Measurements from ENCODE around the gene BTG2.
"Not testable (repeated sequence)": the region's sequence is repeated elsewhere in the genome, so short reads cannot be mapped to it uniquely, and the experiment has no call there.

Gene BTG2, protein sequence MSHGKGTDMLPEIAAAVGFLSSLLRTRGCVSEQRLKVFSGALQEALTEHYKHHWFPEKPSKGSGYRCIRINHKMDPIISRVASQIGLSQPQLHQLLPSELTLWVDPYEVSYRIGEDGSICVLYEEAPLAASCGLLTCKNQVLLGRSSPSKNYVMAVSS

GRCh38 chr1:203304919-203305808 lies at the start of gene BTG2:
Gene BTG2 (plus strand): TSS chr1:203305519. CDS start chr1:203305607, 88 bp downstream.
- DNase-seq (ENCODE audit: low spot score), result peak; percentile 91

DNA sequence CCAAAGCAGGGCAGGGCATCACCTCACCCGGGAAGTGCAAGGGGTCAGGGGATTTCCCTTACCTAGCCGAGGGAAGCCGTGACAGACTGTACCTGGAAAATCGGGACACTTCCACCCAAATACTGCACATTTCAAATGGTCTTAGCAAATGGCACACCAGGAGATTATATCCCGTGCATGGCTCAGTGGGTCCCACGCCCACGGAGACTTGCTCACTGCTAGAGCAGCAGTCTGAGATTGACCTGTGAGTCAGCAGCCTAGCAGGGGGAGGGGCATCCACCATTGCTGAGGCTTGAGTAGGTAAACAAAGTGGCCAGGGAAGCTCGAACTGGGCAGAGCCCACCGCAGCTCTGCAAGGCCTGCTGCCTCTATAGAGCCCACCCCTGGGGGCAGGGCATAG lies 48.7 kb upstream of the BTG2 start:
- not testable (repeated sequence) for DNase-seq (ENCODE audit: low spot score)

GRCh38 chr1:203263496-203263895 lies 41.8 kb upstream of the BTG2 start:
- no peak for DNase-seq (ENCODE audit: low spot score)

DNA sequence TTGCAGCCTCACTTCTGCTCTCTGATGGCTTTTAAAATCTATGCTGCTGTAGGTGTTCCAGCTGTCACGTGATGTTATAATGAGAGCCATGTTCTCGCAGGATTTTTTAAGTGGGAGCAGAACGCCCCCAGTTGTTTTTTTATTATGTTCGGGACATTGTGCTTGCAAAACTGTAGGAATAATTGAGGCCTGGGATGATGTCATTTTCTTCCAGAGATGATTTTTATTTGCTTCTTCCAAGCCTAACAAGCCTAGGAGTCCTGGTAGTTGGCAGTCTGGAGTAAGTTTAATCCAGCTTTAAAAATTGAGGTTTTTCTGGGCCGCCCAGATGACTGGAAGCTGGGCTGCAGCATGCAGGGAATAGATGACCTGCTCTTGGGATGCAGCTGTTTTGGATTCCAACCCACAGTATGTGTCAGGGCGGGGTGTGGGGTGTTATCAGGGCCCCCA lies 41.2 kb upstream of the BTG2 start:
- DNase-seq (ENCODE audit: low spot score), result no peak

DNA sequence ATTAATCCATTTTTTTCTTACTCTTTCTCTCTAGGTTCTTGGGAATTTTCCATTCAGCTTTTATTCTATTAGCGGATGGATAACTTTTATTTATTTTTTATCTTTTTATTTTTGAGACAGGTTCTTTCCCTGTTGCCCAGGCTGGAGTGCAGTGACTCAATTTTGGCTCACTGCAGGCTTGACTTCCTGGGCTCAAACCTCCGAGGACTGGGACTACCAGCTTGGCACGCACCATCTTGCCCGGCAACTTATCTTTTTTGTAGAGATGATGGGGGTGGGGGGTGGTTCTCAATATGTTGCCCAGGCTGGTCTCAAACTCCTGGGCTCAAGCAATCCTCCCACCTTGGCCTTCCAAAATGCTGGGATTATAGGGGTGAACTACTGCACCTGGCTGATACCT lies 39.8 kb upstream of the BTG2 start:
- DNase-seq (ENCODE audit: low spot score), result no peak

DNA sequence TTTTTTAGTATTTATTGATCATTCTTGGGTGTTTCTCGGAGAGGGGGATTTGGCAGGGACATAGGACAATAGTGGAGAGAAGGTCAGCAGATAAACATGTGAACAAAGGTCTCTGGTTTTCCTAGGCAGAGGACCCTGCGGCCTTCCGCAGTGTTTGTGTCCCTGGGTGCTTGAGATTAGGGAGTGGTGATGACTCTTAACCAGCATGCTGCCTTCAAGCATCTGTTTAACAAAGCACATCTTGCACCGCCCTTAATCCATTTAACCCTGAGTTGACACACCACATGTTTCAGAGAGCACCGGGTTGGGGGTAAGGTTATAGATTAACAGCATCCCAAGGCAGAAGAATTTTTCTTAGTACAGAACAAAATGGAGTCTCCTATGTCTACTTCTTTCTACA lies 39.2 kb upstream of the BTG2 start:
- DNase-seq (ENCODE audit: low spot score), result not testable (repeated sequence)

- peak; percentile 88 for DNase-seq (ENCODE audit: low spot score)
Measured at GRCh38 chr1:203267347-203267846, 37.9 kb upstream of the BTG2 start.

DNA sequence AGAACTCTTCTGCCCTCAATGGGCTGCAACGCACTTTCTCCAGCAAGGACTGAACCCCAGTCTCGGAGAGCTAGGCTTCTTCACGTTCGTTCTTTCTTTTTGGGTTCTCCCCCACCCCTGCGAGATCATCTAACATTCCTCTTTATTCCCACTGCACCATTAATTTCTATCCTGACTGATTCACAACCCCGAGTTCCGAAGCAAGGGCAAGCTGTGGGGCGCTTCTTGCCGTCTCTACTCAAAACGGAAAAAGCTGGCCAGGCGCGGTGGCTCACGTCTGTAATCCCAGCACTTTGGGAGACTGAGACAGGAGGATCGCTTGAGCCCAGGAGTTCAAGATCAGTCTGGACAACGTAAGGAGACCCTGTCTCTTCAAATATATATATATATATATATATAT lies 37.4 kb upstream of the BTG2 start:
- DNase-seq (ENCODE audit: low spot score), result no peak

DNA sequence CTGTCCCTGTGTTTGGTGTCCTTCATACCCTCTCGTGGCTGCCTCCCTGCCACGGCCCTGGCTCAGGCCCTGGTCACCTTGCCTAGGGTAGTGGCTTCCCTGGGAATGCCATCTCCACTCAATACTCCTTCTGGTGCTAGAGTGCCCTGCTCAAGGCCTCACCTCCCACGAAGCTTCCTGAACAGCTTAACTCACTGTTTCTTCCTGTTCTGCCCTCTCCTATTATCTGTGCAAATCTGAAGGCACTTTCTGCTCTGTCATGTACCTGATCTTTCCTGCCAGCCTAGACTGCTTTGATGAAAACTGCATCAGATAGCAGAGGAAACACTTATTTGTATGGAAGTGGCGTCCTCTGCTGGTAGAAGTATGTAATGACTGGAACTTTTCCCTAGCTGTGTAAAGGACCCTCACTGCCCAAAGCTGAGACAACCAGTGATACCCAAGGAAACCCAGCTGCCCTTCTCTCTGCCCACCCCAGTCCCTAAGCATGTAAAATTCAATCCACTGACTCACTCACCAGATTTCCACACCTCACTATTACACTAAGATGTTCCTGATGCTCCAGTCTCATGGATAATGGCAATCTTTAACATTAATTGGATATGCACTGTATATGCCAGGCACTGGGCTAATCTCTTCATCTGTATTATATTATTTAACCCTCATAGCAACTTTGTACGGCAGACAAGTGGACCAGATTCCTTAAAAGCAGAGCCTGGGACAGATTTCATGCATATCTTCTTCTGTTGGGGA lies 36.2 kb upstream of the BTG2 start:
- peak; percentile 85 for DNase-seq (ENCODE audit: low spot score)

GRCh38 chr1:203269654-203270020 lies 35.7 kb upstream of the BTG2 start:
- no peak for DNase-seq (ENCODE audit: low spot score)

DNA sequence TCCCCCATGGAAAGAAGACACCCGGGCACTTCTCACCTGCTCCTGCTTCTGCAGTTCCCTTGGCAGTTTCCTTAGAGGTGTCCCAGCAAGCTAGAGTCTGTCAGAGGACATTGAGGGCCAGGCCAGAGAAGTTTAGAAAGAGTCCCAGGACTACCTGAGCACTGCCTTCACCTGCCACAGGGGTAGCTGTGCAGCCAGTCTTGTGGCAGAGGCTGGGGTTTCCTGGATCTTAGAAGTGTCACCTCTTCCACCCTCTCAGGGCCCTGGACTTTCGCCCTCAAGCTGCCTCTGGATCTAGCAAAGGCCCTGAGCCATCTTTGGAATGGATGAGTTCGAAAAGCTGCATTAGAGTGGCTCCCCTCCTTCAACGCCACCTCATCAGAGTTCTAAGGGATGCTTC lies 34.9 kb upstream of the BTG2 start:
- no peak for DNase-seq (ENCODE audit: low spot score)

- peak; percentile 66 for DNase-seq (ENCODE audit: low spot score)
Measured at GRCh38 chr1:203271018-203271743, 34.1 kb upstream of the BTG2 start.

DNA sequence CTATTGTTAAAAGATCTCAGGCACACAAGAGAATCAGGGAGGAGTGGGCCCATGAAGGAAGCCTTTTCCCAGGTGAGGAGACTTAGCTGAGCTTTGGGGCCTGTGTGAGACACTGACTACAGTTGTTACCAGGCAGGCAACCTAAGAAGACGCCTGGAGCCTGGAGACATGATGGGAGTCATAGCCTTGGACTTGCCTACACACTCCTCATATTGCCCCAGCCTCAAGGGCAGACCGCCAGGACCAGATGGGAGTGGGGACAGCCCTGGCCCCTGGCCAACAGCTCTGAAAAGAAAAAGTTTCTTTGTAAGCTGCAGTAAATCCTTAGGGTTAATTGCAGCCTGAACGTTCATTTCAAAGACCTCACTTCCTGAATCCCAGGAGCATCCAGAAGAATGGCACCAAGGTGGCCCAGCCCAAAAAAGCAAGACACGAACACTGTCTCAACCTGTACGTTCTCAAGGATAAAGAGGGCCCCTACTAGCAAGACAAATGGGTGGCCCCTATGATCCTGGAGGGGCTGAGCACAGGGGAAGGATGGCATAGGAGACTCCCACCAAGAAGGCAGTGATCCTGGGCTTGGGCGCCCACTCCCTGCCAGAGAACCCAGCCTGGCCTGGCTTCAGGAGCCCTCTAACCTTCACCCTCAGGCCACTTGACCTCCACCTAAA lies 33.2 kb upstream of the BTG2 start:
- DNase-seq (ENCODE audit: low spot score), result no peak

GRCh38 chr1:203272633-203273205 lies 32.6 kb upstream of the BTG2 start:
- DNase-seq (ENCODE audit: low spot score), result no peak

DNA sequence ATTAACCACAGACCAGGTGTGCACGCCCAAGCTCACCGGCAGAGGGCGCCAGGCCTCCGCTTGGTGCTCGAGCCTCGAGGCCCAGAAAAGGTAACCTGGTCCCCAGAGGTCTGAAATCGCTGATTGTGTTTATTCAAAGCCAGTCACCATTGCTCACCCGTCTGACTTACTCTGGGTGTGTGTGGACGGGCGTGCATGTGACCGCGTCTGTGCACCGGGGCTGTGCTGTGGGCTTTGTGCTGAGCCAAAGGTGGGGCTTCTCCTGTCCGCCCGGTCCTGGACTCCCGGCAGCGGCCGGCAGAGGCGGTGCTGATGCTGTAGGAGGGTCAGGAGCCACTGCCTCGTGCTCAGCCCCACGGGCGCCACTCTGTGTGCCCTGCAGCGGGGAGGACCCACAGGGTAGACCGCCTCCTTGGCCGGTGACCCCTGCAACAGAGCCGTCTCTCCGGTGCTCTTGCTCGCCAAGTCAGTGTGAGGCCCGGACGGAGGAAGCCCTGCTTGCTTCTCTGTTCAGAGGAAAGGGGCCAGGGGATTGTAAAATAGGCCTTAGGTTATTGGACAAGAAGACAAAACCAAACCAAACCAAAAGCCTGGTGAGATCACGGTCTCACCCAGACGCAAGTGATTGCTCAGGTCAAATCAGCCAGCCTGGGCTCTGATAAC lies 32.0 kb upstream of the BTG2 start:
- peak; percentile 93 for DNase-seq (ENCODE audit: low spot score)

GRCh38 chr1:203273869-203274602 lies 31.3 kb upstream of the BTG2 start:
- no peak for DNase-seq (ENCODE audit: low spot score)

- DNase-seq (ENCODE audit: low spot score), result no peak
Measured at GRCh38 chr1:203274603-203275381, 30.5 kb upstream of the BTG2 start.

DNA sequence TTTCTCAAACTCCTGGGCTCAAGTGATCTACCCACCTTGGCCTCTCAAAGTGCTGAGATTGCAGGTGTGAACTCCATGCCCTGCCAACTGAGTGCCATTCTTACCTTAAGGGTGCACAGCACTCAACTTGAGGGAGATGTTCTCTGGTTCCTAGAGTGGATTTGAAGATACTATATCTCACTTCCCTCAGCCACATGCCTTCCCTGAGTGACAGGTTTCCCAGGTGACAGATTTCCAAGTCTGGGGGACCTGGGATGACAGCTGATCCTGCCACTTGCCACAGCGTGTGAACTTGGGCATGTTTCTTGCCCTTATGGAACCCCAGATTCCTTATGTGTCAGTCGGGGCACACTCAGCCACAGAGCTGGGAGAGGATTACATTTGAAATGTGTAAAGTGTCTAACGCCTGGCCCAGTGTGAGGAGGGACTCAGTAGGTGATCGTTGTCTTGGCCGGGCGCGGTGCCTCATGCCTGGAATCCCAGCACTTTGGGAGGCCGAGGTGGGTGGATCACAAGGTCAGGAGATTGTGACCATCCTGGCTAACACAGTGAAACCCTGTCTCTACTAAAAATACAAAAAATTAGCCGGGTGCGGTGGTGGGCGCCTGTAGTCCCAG lies 29.6 kb upstream of the BTG2 start:
- DNase-seq (ENCODE audit: low spot score), result no peak

- DNase-seq (ENCODE audit: low spot score), result no peak
Measured at GRCh38 chr1:203276408-203276807, 28.9 kb upstream of the BTG2 start.
